AG09309 (cell line): Measurements from ENCODE around the gene MRPL41.
"Not testable (repeated sequence)": the region's sequence is repeated elsewhere in the genome, so short reads cannot be mapped to it uniquely, and the experiment has no call there.

Experiments used
- DNase-seq: peaks from one replicate; pipeline ENCODE4 v3.0.0-alpha.2; 2010; ENCODE audit warnings: low read depth
- H3K4me3 ChIP-seq: 2 replicates; pipeline ENCODE4 v1.5.1; 2011; ENCODE audit warnings: mild to moderate bottlenecking, low read depth, low read length, moderate library complexity; ENCODE audit not compliant: control insufficient read depth
- TF ChIP-seq, protein P1 (sequence below): IDR thresholded peaks from 2 replicates; pipeline ENCODE4 v1.5.1; 2011; ENCODE audit warnings: mild to moderate bottlenecking, low read depth, low read length, inconsistent platforms; ENCODE audit not compliant: insufficient read depth, control insufficient read depth; ENCODE audit errors: missing control alignments

MRPL41 gene

GRCh38 chr9:137530331-137530730, 21.3 kb upstream of the MRPL41 start:
- H3K4me3 ChIP-seq: no peak overlapping the region
- DNase-seq: no peak
- TF ChIP-seq, protein P1, sequence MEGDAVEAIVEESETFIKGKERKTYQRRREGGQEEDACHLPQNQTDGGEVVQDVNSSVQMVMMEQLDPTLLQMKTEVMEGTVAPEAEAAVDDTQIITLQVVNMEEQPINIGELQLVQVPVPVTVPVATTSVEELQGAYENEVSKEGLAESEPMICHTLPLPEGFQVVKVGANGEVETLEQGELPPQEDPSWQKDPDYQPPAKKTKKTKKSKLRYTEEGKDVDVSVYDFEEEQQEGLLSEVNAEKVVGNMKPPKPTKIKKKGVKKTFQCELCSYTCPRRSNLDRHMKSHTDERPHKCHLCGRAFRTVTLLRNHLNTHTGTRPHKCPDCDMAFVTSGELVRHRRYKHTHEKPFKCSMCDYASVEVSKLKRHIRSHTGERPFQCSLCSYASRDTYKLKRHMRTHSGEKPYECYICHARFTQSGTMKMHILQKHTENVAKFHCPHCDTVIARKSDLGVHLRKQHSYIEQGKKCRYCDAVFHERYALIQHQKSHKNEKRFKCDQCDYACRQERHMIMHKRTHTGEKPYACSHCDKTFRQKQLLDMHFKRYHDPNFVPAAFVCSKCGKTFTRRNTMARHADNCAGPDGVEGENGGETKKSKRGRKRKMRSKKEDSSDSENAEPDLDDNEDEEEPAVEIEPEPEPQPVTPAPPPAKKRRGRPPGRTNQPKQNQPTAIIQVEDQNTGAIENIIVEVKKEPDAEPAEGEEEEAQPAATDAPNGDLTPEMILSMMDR: no peak

GRCh38 chr9:137531099-137531765, 20.4 kb upstream of the MRPL41 start:
- no peak for DNase-seq
- TF ChIP-seq, protein P1: no peak

DNA sequence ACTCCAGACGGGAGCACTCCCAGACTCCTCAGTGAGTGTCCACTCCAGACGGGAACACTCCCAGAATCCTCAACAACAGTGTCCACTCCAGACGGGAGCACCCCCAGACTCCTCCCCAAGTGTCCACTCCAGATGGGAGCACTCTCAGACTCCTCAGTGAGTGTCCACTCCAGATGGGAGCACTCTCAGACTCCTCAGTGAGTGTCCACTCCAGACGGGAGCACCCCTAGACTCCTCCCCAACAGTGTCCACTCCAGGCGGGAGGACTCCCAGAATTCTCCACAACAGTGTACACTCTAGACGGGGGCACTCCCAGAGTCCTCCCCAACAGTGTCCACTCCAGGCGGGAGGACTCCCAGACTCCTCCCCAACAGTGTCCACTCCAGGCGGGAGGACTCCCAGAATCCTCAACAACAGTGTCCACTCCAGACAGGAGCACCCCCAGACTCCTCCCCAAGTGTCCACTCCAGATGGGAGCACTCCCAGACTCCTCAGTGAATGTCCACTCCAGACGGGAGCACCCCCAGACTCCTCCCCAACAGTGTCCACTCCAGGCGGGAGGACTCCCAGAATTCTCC, 18.7 kb upstream of the MRPL41 start:
- DNase-seq, H3K4me3 ChIP-seq: not testable (repeated sequence)

More at GRCh38 chr9:137531099-137531765, 20.4 kb upstream of the MRPL41 start:
- H3K4me3 ChIP-seq: no peak overlapping the region

GRCh38 chr9:137534256-137535119, 17.2 kb upstream of the MRPL41 start:
- DNase-seq: no peak
- TF ChIP-seq, protein P1: peak; percentile 77
- no peak overlapping the region for H3K4me3 ChIP-seq

DNA sequence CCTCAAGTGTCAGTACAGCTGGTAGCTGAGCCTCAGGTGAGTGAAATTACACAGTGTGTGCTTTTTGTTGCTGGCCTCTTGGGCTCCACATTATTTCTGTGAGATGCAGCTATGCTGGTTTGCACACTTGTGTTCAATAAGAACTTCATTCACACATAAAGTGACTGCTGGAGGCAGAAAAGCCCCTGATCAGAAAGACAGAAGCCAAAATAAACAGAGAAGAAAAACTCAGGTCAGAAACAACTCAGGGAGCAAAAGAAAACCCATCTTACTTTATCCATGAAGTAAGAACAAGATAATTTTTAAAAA, 16.6 kb upstream of the MRPL41 start:
- no peak overlapping the region for H3K4me3 ChIP-seq
- TF ChIP-seq, protein P1: no peak
- DNase-seq: no peak

DNA sequence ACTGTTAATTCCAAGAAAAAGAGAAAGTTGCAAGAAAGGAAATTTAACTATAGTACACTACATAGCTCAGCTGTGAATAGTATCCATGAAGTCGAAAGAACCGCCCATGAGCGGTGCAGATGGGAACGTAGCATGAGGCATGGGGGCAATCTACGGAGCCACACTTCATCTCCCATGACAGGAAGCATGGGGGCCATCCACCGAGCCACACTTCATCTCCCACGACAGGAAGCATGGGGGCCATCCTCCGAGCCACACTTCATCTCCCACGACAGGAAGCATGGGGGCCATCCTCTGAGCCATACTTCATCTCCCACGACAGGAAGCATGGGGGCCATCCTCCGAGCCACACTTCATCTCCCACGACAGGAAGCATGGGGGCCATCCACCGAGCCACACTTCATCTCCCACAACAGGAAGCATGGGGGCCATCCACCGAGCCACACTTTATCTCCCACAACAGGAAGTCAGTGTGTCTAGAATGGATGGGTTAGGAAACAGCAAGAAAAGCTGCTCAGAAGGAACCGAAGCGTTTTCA, 15.0 kb upstream of the MRPL41 start:
- DNase-seq, H3K4me3 ChIP-seq: not testable (repeated sequence)

- no peak overlapping the region for H3K4me3 ChIP-seq
- no peak for DNase-seq
- TF ChIP-seq, protein P1: no peak
Observed at GRCh38 chr9:137538058-137538457, 13.6 kb upstream of the MRPL41 start.
